GM12864 (cell line): ENCODE results near the gene RTKN2.

Source experiments
- DNase-seq: peaks from one replicate; pipeline ENCODE4 v3.0.0-alpha.2; 2011; ENCODE audit warnings: low read depth
- H3K4me3 ChIP-seq: 2 replicates; pipeline ENCODE4 v1.5.1; 2011; ENCODE audit warnings: mild to moderate bottlenecking, low read depth, low read length, control low read depth
- CTCF ChIP-seq: IDR thresholded peaks from 2 replicates; pipeline ENCODE4 v1.5.1; 2011; ENCODE audit warnings: low read depth, mild to moderate bottlenecking, moderate library complexity, low read length, control low read depth, inconsistent platforms; ENCODE audit errors: missing control alignments

RTKN2 gene

GRCh38 chr10:62186999-62187675 lies 81.5 kb downstream of the RTKN2 start:
- no peak for TF ChIP-seq CTCF
- no peak overlapping the region for H3K4me3 ChIP-seq
- DNase-seq, result no peak

- no peak overlapping the region for H3K4me3 ChIP-seq
- no peak for DNase-seq
- no peak for TF ChIP-seq CTCF
Measured at GRCh38 chr10:62185919-62186692, 82.5 kb downstream of the RTKN2 start.

- no peak for DNase-seq
- H3K4me3 ChIP-seq, result no peak overlapping the region
- no peak for TF ChIP-seq CTCF
Measured at GRCh38 chr10:62183857-62184795, 84.5 kb downstream of the RTKN2 start.

GRCh38 chr10:62183442-62183841 lies 85.2 kb downstream of the RTKN2 start:
- TF ChIP-seq CTCF, result no peak
- DNase-seq, result peak; percentile 60
- no peak overlapping the region for H3K4me3 ChIP-seq

GRCh38 chr10:62182595-62182994 lies 86.0 kb downstream of the RTKN2 start:
- TF ChIP-seq CTCF, result no peak
- DNase-seq, result no peak
- H3K4me3 ChIP-seq, result no peak overlapping the region

GRCh38 chr10:62182171-62182570 lies 86.5 kb downstream of the RTKN2 start:
- no peak for TF ChIP-seq CTCF
- no peak overlapping the region for H3K4me3 ChIP-seq
- DNase-seq, result no peak
